Measurements from ENCODE around the gene TTYH3.

TTYH3 gene

GRCh38 chr7:2649139-2649838 is 17.5 kb downstream of the TTYH3 start:
- DNase-seq (ENCODE audit: low read depth), result no peak

GRCh38 chr7:2649991-2650390 is 18.2 kb downstream of the TTYH3 start:
- DNase-seq (ENCODE audit: low read depth), result no peak

- DNase-seq (ENCODE audit: low read depth), result no peak
Observed at GRCh38 chr7:2650451-2650850, 18.7 kb downstream of the TTYH3 start.

- DNase-seq (ENCODE audit: low read depth), result no peak
Observed at GRCh38 chr7:2651336-2651735, 19.6 kb downstream of the TTYH3 start.

GRCh38 chr7:2651847-2652735 is 20.3 kb downstream of the TTYH3 start:
- DNase-seq (ENCODE audit: low read depth), result no peak

- no peak for DNase-seq (ENCODE audit: low read depth)
Observed at GRCh38 chr7:2652736-2653060, 20.9 kb downstream of the TTYH3 start.

DNA sequence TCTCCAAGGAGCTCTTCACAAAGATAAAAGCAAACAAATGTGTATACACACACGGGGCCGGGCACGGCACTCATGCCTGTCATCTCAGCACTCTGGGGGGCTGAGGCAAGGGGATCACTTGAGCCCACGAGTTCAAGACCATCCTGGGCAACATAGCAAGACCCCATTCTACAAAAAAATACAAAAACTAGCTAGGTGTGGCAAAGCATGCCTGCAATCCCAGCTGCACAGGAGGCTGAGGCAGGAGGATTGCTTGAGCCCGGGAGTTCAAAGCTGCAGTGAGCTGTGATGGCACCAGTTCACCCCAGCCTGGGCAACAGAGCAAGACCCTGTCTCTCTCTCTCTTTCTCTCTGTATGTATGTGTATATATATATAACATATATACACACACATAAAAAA is 22.3 kb downstream of the TTYH3 start:
- DNase-seq (ENCODE audit: low read depth), result no peak

DNA sequence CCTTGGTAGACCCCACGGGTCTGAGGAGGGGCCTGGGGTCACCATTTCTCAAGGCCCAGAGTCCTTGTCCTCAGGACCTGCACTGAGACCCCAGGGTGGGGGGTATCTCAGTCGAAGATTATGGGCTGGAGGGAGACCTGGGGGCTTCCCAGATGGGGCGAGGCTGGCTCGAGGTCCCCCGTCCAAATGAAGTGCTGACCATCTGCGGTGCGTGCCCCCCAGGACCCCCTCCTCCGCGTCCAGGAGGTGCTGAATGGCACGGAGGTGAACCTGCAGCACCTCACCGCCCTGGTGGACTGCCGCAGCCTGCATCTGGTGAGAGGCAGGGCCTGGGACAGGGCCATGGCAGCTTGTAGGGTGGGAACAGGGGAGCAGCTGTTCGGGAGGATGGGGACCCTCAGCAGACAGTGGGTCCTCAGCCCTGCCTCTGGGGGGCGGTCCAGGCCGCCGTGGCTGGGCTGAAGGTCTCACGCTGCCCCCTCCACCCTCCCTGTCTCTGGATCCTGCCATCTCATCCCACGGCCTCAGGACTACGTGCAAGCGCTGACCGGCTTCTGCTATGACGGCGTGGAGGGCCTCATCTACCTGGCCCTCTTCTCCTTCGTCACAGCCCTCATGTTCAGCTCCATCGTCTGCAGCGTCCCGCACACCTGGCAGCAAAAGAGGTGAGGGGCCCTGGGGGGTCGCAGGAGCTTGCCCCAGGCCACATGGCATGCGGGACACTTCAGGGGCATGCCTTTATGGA is 24.3 kb downstream of the TTYH3 start:
- DNase-seq (ENCODE audit: low read depth), result no peak

GRCh38 chr7:2657208-2657607 is 25.4 kb downstream of the TTYH3 start:
- DNase-seq (ENCODE audit: low read depth), result no peak

- no peak for DNase-seq (ENCODE audit: low read depth)
Observed at GRCh38 chr7:2657920-2658671, 26.3 kb downstream of the TTYH3 start.

DNA sequence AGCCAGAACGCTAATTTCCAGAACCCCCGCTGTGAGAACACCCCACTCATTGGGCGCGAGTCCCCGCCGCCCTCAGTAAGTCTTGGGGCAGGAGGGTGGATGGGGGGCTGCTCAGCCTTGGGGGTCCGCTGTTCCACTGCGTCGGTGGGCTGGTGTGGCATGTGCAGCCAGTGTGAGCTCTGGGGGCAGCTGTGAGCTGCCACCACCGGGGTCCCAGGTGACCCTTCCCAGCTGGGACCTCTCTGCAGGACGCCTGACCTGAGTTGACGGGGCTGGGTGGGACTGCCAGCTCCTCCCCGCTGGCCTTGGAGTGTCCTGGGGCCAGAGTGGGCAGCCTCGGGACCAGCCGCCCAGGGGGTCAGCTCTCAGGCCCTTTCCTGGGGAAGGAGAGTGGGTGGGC is 27.2 kb downstream of the TTYH3 start:
- no peak for DNase-seq (ENCODE audit: low read depth)

DNA sequence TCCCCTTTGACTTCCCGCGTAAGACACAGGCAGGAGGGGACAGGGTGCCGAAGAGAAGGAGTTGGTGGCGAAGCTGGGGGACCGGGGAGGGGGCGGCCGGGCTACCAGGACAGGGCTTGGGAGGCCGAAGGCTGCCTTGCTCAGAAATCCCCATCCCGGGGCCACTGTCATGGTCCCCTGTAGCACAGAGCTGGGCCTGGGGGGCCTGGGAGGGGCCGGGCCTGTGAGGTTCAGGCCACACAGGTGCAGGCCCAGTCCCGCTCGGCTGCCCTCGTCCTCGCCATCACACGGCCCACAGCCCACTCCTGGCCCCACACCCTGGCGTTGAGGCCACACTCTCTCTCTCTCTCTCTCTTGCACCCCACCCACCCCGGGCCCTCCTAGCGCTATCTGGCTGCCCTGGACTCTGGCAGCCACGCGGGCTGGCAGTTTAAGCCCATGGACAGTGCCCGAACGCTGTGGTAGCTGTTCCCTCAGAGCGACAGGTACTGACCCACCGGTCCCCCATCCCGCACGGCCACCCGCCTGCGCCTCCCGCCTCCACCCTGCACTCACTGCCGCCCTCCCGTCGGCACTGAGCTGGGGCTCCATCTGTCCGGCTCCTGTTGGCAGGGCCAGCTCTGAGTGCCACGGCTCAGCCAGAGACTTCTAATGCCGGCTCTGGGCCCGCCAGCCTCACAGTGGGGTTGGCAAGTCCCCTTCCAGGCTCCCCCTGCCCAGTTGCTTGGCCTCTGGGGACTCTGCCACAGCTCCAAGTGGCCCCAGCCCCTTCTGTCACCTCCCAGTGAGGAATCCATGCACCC is 28.0 kb downstream of the TTYH3 start:
- no peak for DNase-seq (ENCODE audit: low read depth)

- DNase-seq (ENCODE audit: low read depth), result no peak
Observed at GRCh38 chr7:2660359-2661095, 28.7 kb downstream of the TTYH3 start.

GRCh38 chr7:2661096-2661449 is 29.3 kb downstream of the TTYH3 start:
- DNase-seq (ENCODE audit: low read depth), result no peak

DNA sequence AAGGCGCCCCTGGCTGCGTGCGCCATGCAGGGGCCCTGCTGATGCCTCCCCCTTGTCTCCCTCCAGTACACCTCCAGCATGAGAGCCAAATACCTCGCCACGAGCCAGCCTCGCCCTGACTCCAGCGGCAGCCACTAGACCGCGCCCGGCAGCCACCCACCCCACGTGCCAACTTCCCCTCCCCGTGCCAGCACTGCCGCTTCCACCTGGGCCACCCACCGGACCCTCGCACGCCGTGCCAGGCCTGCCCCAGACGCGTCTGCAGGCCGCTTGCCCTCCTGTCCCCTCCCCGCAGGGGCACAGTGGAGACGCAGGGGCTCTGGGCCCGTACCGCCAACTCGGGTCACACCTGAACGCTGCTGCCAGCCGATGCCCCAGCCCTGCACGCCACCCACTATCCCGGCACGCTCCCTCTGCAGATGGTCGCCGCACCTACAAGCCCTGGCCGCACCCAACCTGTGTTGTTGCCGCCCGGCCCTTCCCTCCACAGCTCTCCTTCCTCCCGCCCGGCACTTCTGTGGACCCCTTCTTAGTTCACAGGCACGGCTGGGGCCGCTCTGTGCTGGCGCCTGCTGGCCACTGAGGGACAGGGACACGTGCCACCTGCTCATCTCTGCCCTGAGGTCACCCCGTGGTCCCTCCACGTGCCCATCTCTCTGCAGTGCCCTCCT is 30.0 kb downstream of the TTYH3 start:
- no peak for DNase-seq (ENCODE audit: low read depth)

DNA sequence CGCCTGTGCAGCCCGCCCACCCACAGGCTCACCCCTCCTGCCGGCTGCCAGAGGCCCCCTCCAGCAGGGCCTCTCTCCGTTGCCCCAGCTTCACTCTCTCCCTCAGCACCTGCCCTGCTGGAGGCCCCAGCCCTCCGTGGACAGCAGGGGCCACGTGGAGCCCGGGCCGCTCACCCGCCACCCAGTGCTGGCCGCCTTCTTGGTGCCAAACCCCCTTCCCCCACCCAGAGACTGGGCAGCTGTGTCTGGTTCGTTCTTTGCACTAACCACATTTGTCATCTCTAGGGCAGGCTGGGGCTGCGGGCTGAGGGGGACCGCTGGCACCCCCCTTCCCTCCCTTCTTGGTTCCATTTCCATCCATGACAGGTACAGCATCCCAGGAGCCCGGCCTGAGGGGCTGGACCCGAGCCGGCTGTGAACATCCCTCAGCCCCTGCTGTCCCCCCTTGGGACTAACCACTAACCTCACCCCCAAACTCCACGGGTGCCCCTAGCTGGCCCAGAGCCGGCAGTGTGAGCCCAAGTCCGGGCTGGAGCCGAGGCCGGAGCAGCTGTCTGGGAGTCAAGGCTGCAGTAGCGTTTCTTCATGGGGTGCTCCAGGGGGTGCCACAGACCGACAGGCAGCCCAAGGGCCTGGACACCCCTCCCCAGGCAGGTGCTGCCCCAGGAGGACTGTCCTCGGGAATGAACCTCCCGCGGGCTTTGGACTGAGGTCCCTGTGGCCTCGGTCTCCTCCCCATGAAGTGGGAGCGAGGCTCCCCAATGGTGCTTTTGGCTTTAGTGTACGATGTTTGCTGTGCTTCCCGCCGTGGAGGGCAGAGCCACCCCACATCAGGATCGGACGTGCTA is 30.7 kb downstream of the TTYH3 start:
- no peak for DNase-seq (ENCODE audit: low read depth)

DNA sequence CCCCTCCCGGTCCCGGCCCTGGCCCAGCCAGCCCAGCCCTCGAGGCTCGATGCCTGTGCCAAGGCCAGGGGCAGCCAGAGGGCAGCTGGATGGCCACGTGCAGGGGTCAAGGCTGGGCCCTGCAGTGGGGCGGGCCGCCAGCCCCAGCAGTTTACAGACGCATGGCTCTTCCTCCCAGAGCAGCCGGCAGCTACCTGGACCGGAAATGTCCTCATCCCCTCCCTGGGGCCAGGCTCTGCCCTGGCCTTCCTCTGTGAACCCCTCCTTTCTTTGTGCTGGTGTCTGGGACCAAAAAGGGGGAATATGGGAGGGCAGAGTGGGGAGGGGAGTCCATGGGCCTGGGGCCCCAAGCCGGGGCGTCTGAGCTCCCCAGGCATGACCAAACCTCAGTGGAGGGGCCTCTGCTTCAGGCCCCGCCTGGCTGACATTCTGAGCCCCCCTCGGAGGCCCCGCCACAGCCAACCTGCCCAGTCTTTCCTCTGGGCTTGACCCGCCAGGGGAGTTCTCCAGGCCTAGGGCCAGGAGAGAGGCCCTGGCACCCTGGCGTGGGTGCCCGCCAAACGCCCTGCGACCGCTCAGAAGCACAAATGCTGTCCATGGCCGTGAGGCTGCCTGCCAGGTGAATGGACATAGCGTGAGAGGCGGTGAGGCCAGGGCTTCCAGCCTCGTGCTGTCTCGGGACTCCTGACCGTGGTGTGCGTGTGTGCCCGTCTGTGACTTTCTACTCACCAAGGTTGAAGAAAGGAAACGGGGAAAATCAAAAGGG is 31.5 kb downstream of the TTYH3 start:
- DNase-seq (ENCODE audit: low read depth), result no peak

DNA sequence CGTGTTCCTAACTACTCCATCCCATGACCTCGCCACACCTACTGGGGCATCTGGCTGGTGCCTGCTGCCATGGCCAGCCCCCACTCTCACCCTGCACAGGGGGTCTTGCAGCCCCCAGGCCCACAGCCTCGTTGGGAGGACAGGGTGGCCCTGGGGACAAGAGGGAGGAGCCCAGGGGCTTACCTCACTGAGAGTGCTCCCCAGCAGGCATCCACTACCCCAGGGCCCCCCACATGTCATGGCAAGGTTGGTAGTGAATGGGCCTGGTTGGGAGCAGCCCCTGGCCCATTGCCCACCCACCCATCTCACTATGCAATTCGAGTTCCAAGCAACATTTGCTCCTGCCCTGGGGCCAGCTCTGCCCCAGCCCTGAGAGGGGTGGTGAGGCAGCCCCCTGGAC is 32.2 kb downstream of the TTYH3 start:
- no peak for DNase-seq (ENCODE audit: low read depth)

Data from non-pigmented ciliary epithelial cell (primary cell).